ENCODE measurements around the gene ARRDC2. TPM values are rescaled to one million over a fixed set of nuclear protein-coding genes. Genes with fewer than 3 reads are reported as not detected.
A peak's percentile ranks its signal among the peaks of the same experiment; 100 is the strongest.

Gene ARRDC2
- total and polyA plus RNA-seq, 2 of the 13 experiments (the other 11 are each of a cell fraction or from before 2014, with no cell fraction given): 2.1 to 3.4 TPM

- intact Hi-C loops (cut with micrococcal nuclease; ENCODE audit: unreplicated experiment): no loop called here
- H2AFZ ChIP-seq (ENCODE audit: low read length): no peak overlapping the region
- 70% methylated on average over 2 of the region's 8 CpGs for WGBS (ENCODE audit: low lambda C conversion rate)
- ATAC-seq (no peak), DNase-seq (ENCODE audit: low spot score) (no peak), FAIRE-seq (no peak)
- no peak overlapping the region for H3K9ac ChIP-seq (ENCODE audit: insufficient read depth, low read depth, low read length)
- no peaks in the 10 kb centered on the region for H3K79me2 ChIP-seq (ENCODE audit: insufficient read depth, low read length)
- TF ChIP-seq ZNF468 (CRISPR knock-in tag; IDR thresholded peaks at IDR 0.05) (no peak), ZNF768 (CRISPR knock-in tag; IDR thresholded peaks at IDR 0.05) (peak; percentile 46; the same call in 1 of the 2 replicates)
- H3K27me3 ChIP-seq (ENCODE audit: control insufficient read depth in 1 of 2, insufficient read depth in 2 of 2, low read length in 2 of 2): peaks cover 0 to 3% of the 10 kb centered on the region in 2 experiments; a peak in 2 of 5 replicates
- H3K4me3 ChIP-seq (replicated peaks in 1 of 3; ENCODE audit: insufficient read depth in 1 of 3, low read depth in 2 of 3, low read length in 3 of 3): no peak overlapping the region
- ChIA-PET POLR2A (no interaction called here), CTCF (ENCODE audit: low intra/inter-chr PET ratio, low total read pairs) (interaction anchor here (0.8 to 3.4 kb wide), 3 partner anchors 50 to 121 kb away, joined by 3 to 85 read pairs (median 5); partner anchors contain the start of gene ARRDC2)
- H3K4me1 ChIP-seq (ENCODE audit: insufficient read depth, low read length): peaks cover 17% of the 10 kb centered on the region
- no peak overlapping the region for H3K27ac ChIP-seq (ENCODE audit: extremely low read length, insufficient read depth, low read length)
- in situ Hi-C loops (cut with HindIII; ENCODE audit: extremely low pct_ligation_motif_present, low pct_unique_long_range_greater_than_20kb): loop anchor here (5.0 to 25.0 kb wide), 2 partner anchors 52 to 122 kb away; partner anchors contain the start of genes ARRDC2 and CCDC124
- no peaks in the 10 kb centered on the region for H3K9me3 ChIP-seq (ENCODE audit: low read length)
- no peaks in the 10 kb centered on the region for H4K20me1 ChIP-seq (ENCODE audit: insufficient read depth, low read length)
- no peak overlapping the region for H3K4me2 ChIP-seq (ENCODE audit: low read depth, low read length)
- BruUV-seq (replicated peaks): no TSS peak
- H3K36me3 ChIP-seq (replicated peaks in 1 of 2; ENCODE audit: control insufficient read depth in 1 of 2, insufficient read depth in 2 of 2, low read length in 2 of 2): no peaks in the 10 kb centered on the region
Observed at GRCh38 chr19:18059297-18059696, 51.3 kb downstream of the ARRDC2 start.

GRCh38 chr19:18059902-18060301 is 51.9 kb downstream of the ARRDC2 start:
- peaks cover 0 to 2% of the 10 kb centered on the region in 2 experiments; a peak in 2 of 5 replicates for H3K27me3 ChIP-seq (ENCODE audit: control insufficient read depth in 1 of 2, insufficient read depth in 2 of 2, low read length in 2 of 2)
- POLR2A ChIA-PET: no interaction called here
- H3K4me1 ChIP-seq (ENCODE audit: insufficient read depth, low read length): peaks cover 16% of the 10 kb centered on the region
- no peaks in the 10 kb centered on the region for H3K9me3 ChIP-seq (ENCODE audit: low read length)
- no peaks in the 10 kb centered on the region for H3K79me2 ChIP-seq (ENCODE audit: insufficient read depth, low read length)
- FAIRE-seq: no peak
- intact Hi-C loops (cut with micrococcal nuclease; ENCODE audit: unreplicated experiment): no loop called here
- H4K20me1 ChIP-seq (ENCODE audit: insufficient read depth, low read length): no peaks in the 10 kb centered on the region
- H3K27ac ChIP-seq (ENCODE audit: extremely low read length, insufficient read depth, low read length): no peak overlapping the region
- no peak for ATAC-seq
- H2AFZ ChIP-seq (ENCODE audit: low read length): no peak overlapping the region
- peak; percentile 61 for TF ChIP-seq ZFP36 (IDR thresholded peaks at IDR 0.05; ENCODE audit: borderline replicate concordance, low read depth, low read length, partially characterized antibody)
- 0 out of 2 replicates have a peak, but pooled peaks have one; percentile 40 for TF ChIP-seq PRDM10 (CRISPR knock-in tag; IDR thresholded peaks at IDR 0.05; ENCODE audit: low read depth)
- TF ChIP-seq ASH2L (IDR thresholded peaks at IDR 0.05; ENCODE audit: insufficient read length, low read depth, low read length): no peak
- no peak for TF ChIP-seq RFXANK (CRISPR knock-in tag; IDR thresholded peaks at IDR 0.05)
- CTCF ChIA-PET (ENCODE audit: low intra/inter-chr PET ratio, low total read pairs): interaction anchor here (1.4 kb wide), 1 partner anchor 122 kb away, joined by 5 read pairs; no protein-coding TSS in a partner anchor
- in situ Hi-C loops (cut with HindIII; ENCODE audit: extremely low pct_ligation_motif_present, low pct_unique_long_range_greater_than_20kb): loop anchor here (5.0 to 25.0 kb wide), 2 partner anchors 53 to 123 kb away; partner anchors contain the start of genes ARRDC2 and CCDC124
- WGBS (ENCODE audit: low lambda C conversion rate): 17% methylated on average over 2 of the region's 5 CpGs
- H3K9ac ChIP-seq (ENCODE audit: insufficient read depth, low read depth, low read length): no peak overlapping the region
- DNase-seq (ENCODE audit: low spot score): no peak
- no peak overlapping the region for H3K4me2 ChIP-seq (ENCODE audit: low read depth, low read length)
- no TSS peak for BruUV-seq (replicated peaks)
- H3K4me3 ChIP-seq (replicated peaks in 1 of 3; ENCODE audit: insufficient read depth in 1 of 3, low read depth in 2 of 3, low read length in 3 of 3): no peak overlapping the region
- H3K36me3 ChIP-seq (replicated peaks in 1 of 2; ENCODE audit: control insufficient read depth in 1 of 2, insufficient read depth in 2 of 2, low read length in 2 of 2): no peaks in the 10 kb centered on the region
